ENCODE results near the gene PARVA.

PARVA gene

GRCh38 chr11:12404436-12404835 lies 27.1 kb downstream of the PARVA start:
- DNase-seq, result peak; percentile 65

GRCh38 chr11:12408156-12408770 lies 30.9 kb downstream of the PARVA start:
- DNase-seq, result no peak

GRCh38 chr11:12409621-12410005 lies 32.2 kb downstream of the PARVA start:
- DNase-seq, result no peak

GRCh38 chr11:12410006-12410728 lies 32.8 kb downstream of the PARVA start:
- no peak for DNase-seq

GRCh38 chr11:12411393-12411792 lies 34.0 kb downstream of the PARVA start:
- DNase-seq, result no peak

GRCh38 chr11:12411806-12412727 lies 34.7 kb downstream of the PARVA start:
- peak; percentile 77 for DNase-seq

- DNase-seq, result no peak
Observed at GRCh38 chr11:12413141-12414052, 36.0 kb downstream of the PARVA start.

GRCh38 chr11:12414611-12415010 lies 37.2 kb downstream of the PARVA start:
- DNase-seq, result no peak

GRCh38 chr11:12415342-12415966 lies 38.1 kb downstream of the PARVA start:
- no peak for DNase-seq

- DNase-seq, result no peak
Observed at GRCh38 chr11:12416552-12416951, 39.2 kb downstream of the PARVA start.

- peak; percentile 54 for DNase-seq
Observed at GRCh38 chr11:12417691-12418611, 40.6 kb downstream of the PARVA start.

GRCh38 chr11:12420040-12420439 lies 42.7 kb downstream of the PARVA start:
- DNase-seq, result no peak

GRCh38 chr11:12420706-12421105 lies 43.3 kb downstream of the PARVA start:
- DNase-seq, result no peak

GRCh38 chr11:12421386-12421785 lies 44.0 kb downstream of the PARVA start:
- DNase-seq, result no peak

GRCh38 chr11:12426176-12426575 lies 48.8 kb downstream of the PARVA start:
- no peak for DNase-seq

GRCh38 chr11:12429155-12429554 lies 51.8 kb downstream of the PARVA start:
- no peak for DNase-seq

- no peak for DNase-seq
Observed at GRCh38 chr11:12430351-12430750, 53.0 kb downstream of the PARVA start.

GRCh38 chr11:12430954-12431595 lies 53.7 kb downstream of the PARVA start:
- DNase-seq, result no peak

GRCh38 chr11:12432507-12432906 lies 55.1 kb downstream of the PARVA start:
- no peak for DNase-seq

GRCh38 chr11:12433121-12433520 lies 55.8 kb downstream of the PARVA start:
- DNase-seq, result no peak

Data from femur (tissue), 1 donor.